Skeletal muscle satellite cell (primary cell): ENCODE measurements around the gene SIX5. TPM values are rescaled to one million over a fixed set of nuclear protein-coding genes. Genes with fewer than 3 reads are reported as not detected.
A peak's percentile ranks its signal among the peaks of the same experiment; 100 is the strongest.

ENCODE experiments used
- H3K27me3 ChIP-seq: 2 replicates; pipeline ENCODE4 v1.7.0; 2013; ENCODE audit warnings: low read length; ENCODE audit not compliant: control insufficient read depth, insufficient read depth
- H3K36me3 ChIP-seq: 2 replicates; pipeline ENCODE4 v1.7.0; 2013; ENCODE audit warnings: mild to moderate bottlenecking, control low read depth, low read length; ENCODE audit not compliant: insufficient read depth
- H3K4me1 ChIP-seq: 2 replicates; pipeline ENCODE4 v1.7.0; 2013; ENCODE audit warnings: low read length; ENCODE audit not compliant: control insufficient read depth, insufficient read depth
- H3K4me2 ChIP-seq: 2 replicates; pipeline ENCODE4 v1.7.0; 2013; ENCODE audit warnings: mild to moderate bottlenecking, low read length
- H3K4me3 ChIP-seq: 2 replicates; pipeline ENCODE4 v1.7.0; 2013; ENCODE audit warnings: low read length
- H3K9ac ChIP-seq: 2 replicates; pipeline ENCODE4 v1.7.0; 2013; ENCODE audit warnings: mild to moderate bottlenecking, low read depth, low read length, moderate library complexity
- H3K9me3 ChIP-seq: replicated peaks from 2 replicates; pipeline ENCODE4 v1.7.0; 2013; ENCODE audit warnings: mild to moderate bottlenecking, control low read depth, low read length
- total RNA-seq: library from RNA; depleted of rRNA; stranded (reverse); fragments of >200 nt; gene quantifications from 2 replicates; pipeline ENCODE4 v1.2.3, GENCODE V29; 2012; rRNA removed

The SIX5 gene
- total RNA-seq = 8.1 TPM in 2 replicates

GRCh38 chr19:45768984-45769782, at the start of gene SIX5:
TSS of gene SIX5 (minus strand) at chr19:45769252. CDS start at chr19:45768844, 408 bp downstream.
- Histone ChIP-seq H3K36me3 (peaks cover 4% of the 10 kb centered on the region), H3K4me3 (peak within 1 kb of the TSS; percentile 77), H3K4me2 (peak within 1 kb of the TSS; percentile 96), H3K27me3 (no peaks in the 10 kb centered on the region), H3K4me1 (peaks cover 26% of the 10 kb centered on the region), H3K9me3 (no peaks in the 10 kb centered on the region), H3K9ac (peak within 1 kb of the TSS; percentile 82)

- Histone ChIP-seq H3K9ac (no peak overlapping the region), H3K27me3 (no peaks in the 10 kb centered on the region), H3K36me3 (peaks cover 35% of the 10 kb centered on the region), H3K4me2 (no peak overlapping the region), H3K4me1 (peaks cover 3% of the 10 kb centered on the region), H3K9me3 (no peaks in the 10 kb centered on the region), H3K4me3 (no peak overlapping the region)
These were observed 48.8 kb upstream of the SIX5 start for GRCh38 chr19:45817725-45818301.

- no peak overlapping the region for H3K9ac ChIP-seq
- H3K27me3 ChIP-seq = no peaks in the 10 kb centered on the region
- no peak overlapping the region for H3K4me2 ChIP-seq
- peaks cover 30% of the 10 kb centered on the region for H3K36me3 ChIP-seq
- H3K4me3 ChIP-seq = no peak overlapping the region
- H3K9me3 ChIP-seq = no peaks in the 10 kb centered on the region
- peaks cover 3% of the 10 kb centered on the region for H3K4me1 ChIP-seq
These were observed 48.1 kb upstream of the SIX5 start for GRCh38 chr19:45817010-45817724.

- no peaks in the 10 kb centered on the region for H3K27me3 ChIP-seq
- H3K4me1 ChIP-seq = peaks cover 3% of the 10 kb centered on the region
- no peak overlapping the region for H3K4me3 ChIP-seq
- no peaks in the 10 kb centered on the region for H3K9me3 ChIP-seq
- no peak overlapping the region for H3K9ac ChIP-seq
- H3K4me2 ChIP-seq = no peak overlapping the region
- peaks cover 25% of the 10 kb centered on the region for H3K36me3 ChIP-seq
These were observed 47.4 kb upstream of the SIX5 start for GRCh38 chr19:45816236-45817009.

GRCh38 chr19:45815481-45816216, 46.6 kb upstream of the SIX5 start:
- Histone ChIP-seq H3K9me3 (no peaks in the 10 kb centered on the region), H3K9ac (no peak overlapping the region), H3K4me2 (no peak overlapping the region), H3K4me3 (no peak overlapping the region), H3K36me3 (peaks cover 23% of the 10 kb centered on the region), H3K27me3 (no peaks in the 10 kb centered on the region), H3K4me1 (peaks cover 4% of the 10 kb centered on the region)

GRCh38 chr19:45814851-45815480, 45.9 kb upstream of the SIX5 start, which contains the start of gene RSPH6A:
TSS of gene RSPH6A (minus strand) at chr19:45815308. CDS start at chr19:45815176, 132 bp downstream.
- H3K9me3 ChIP-seq = no peaks in the 10 kb centered on the region
- H3K27me3 ChIP-seq = no peaks in the 10 kb centered on the region
- H3K36me3 ChIP-seq = peaks cover 16% of the 10 kb centered on the region
- H3K4me1 ChIP-seq = peaks cover 10% of the 10 kb centered on the region
- H3K4me3 ChIP-seq = no peak within 1 kb of the TSS
- no peak within 1 kb of the TSS for H3K4me2 ChIP-seq
- H3K9ac ChIP-seq = no peak within 1 kb of the TSS

- Histone ChIP-seq H3K9ac (no peak overlapping the region), H3K4me1 (peaks cover 17% of the 10 kb centered on the region), H3K27me3 (no peaks in the 10 kb centered on the region), H3K4me3 (no peak overlapping the region), H3K9me3 (no peaks in the 10 kb centered on the region), H3K4me2 (no peak overlapping the region), H3K36me3 (peaks cover 9% of the 10 kb centered on the region)
These were observed 45.2 kb upstream of the SIX5 start for GRCh38 chr19:45814166-45814780.

- Histone ChIP-seq H3K27me3 (no peaks in the 10 kb centered on the region), H3K4me3 (no peak overlapping the region), H3K9me3 (no peaks in the 10 kb centered on the region), H3K4me2 (no peak overlapping the region), H3K36me3 (no peaks in the 10 kb centered on the region), H3K9ac (no peak overlapping the region), H3K4me1 (peaks cover 18% of the 10 kb centered on the region)
These were observed 43.2 kb upstream of the SIX5 start for GRCh38 chr19:45812297-45812696.

GRCh38 chr19:45809643-45810159, 40.6 kb upstream of the SIX5 start:
- H3K9ac ChIP-seq = peak overlapping the region; percentile 9
- no peaks in the 10 kb centered on the region for H3K9me3 ChIP-seq
- no peaks in the 10 kb centered on the region for H3K27me3 ChIP-seq
- H3K4me3 ChIP-seq = no peak overlapping the region
- H3K4me2 ChIP-seq = peak overlapping the region; percentile 66
- H3K4me1 ChIP-seq = peaks cover 20% of the 10 kb centered on the region
- H3K36me3 ChIP-seq = no peaks in the 10 kb centered on the region

GRCh38 chr19:45805719-45806118, 36.7 kb upstream of the SIX5 start:
- peaks cover 19% of the 10 kb centered on the region for H3K4me1 ChIP-seq
- H3K9ac ChIP-seq = no peak overlapping the region
- no peaks in the 10 kb centered on the region for H3K9me3 ChIP-seq
- no peaks in the 10 kb centered on the region for H3K27me3 ChIP-seq
- H3K4me2 ChIP-seq = no peak overlapping the region
- no peaks in the 10 kb centered on the region for H3K36me3 ChIP-seq
- H3K4me3 ChIP-seq = no peak overlapping the region
